GM21786 (cell line): ENCODE data around the gene HNRNPF.
"Not testable (repeated sequence)": the region's sequence is repeated elsewhere in the genome, so short reads cannot be mapped to it uniquely, and the experiment has no call there.

Experiments
- ATAC-seq: cut with Tn5 transposase; IDR thresholded peaks from one replicate; pipeline ENCODE4 v1.9.1; 2021; ENCODE audit not compliant: unreplicated experiment

HNRNPF gene

GRCh38 chr10:43396928-43397624 is 11.9 kb downstream of the HNRNPF start:
- ATAC-seq, result peak; percentile 85

DNA sequence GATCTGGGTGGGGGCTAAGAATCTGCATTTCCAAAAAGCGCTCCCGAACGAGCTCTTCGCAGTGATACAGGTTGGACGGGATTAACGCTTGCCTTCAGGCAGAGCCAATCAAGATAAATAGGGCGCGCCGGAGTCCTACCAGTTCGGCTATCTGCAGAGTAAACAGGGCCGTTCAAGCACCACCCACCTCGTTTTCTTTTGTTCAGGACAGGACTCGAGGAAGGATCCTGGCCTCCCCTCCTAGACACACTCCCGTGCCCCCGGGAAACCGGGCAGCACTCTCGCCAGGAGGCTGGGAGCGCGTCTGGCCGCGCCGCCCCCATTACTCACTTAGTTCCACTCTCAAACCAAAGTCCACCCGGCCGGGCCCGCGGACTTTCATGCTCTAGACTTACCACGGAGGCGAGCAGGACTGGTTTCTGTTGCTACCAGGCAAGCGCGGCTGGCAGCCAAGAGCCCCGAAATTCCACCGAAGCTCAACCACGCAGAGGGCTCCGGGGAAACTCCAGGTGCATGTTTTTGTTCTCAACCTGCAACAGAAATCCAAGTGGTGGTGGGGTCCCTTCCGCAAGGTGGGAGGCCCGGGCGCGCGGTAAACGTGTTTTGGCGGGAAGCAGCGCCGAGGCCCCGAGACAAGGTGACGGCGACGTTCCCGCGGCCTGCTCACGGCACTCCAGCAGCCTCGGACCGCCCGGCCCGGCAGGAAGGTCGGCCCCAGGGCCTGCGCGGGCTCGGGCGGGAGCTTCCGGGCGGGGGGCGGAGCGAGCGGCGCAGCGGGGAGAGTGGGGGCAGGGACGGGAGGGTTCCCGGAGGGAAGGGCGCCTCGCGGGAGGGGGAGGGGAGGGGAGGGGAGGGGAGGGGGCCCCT is 12.7 kb downstream of the HNRNPF start:
- ATAC-seq, result peak; percentile 44

DNA sequence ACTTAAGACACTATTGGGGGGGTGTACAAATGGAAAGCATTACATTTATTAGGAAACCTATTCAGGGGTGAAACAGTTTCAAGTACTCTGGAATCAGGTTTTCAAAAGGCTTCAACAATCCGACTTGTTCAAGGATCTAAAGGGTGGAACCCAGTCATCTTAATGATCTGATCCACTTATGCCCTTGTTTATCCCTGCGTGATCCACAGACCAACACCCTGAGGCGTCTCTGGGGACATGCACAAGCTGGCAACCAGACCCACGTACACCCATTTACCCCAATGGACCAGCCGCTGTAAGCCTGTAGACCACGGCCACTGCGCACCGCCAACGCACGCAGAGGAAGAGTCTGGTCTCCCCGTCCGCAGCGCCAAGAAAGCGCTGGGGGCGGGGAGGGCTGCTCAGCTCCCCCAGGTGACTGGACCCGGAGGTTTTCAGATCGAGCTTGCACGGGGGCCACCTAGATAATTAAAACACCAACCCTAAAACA is 13.4 kb downstream of the HNRNPF start:
- ATAC-seq, result no peak

- ATAC-seq, result no peak
These were observed 14.1 kb downstream of the HNRNPF start for GRCh38 chr10:43394868-43395267.

DNA sequence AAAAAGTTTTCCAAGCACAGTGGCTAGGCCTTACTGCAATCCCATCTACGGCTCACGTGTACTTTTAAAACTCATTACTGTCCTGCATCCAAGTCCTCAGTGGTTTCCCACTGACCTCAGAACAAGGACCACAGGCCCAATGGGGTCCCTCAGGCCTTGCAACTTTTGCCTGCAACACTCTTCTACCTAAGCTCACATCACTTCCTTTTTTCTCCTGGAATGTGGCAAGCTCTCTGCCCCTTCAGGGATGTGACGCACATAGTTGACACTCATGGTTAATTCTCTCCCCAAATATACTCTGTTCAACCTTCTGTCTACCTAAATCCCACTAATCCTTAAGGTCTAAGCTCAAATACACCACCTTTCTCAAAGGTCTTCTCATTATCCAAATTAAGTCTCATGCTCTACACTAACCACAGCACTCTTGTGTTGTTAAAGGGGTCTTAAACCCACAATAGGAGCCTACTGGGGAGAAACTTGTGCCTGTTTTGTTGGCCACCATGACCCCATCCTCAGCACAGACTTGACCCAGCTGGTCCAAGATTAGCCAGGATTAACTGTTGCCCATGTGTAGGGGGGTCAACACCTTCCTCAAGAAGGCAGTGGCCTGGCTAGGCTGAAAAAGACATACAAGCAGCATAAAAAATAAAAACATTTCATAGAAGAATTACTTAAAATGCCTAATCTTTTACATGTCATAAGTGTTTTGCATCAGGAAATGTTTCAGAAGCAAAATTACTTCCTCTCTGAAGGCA is 15.2 kb downstream of the HNRNPF start:
- no peak for ATAC-seq

- ATAC-seq, result not testable (repeated sequence)
These were observed 15.8 kb downstream of the HNRNPF start for GRCh38 chr10:43393186-43393585.

GRCh38 chr10:43392748-43393147 is 16.2 kb downstream of the HNRNPF start:
- no peak for ATAC-seq

GRCh38 chr10:43391496-43391895 is 17.5 kb downstream of the HNRNPF start:
- ATAC-seq, result no peak

GRCh38 chr10:43390759-43391158 is 18.2 kb downstream of the HNRNPF start:
- ATAC-seq, result no peak

DNA sequence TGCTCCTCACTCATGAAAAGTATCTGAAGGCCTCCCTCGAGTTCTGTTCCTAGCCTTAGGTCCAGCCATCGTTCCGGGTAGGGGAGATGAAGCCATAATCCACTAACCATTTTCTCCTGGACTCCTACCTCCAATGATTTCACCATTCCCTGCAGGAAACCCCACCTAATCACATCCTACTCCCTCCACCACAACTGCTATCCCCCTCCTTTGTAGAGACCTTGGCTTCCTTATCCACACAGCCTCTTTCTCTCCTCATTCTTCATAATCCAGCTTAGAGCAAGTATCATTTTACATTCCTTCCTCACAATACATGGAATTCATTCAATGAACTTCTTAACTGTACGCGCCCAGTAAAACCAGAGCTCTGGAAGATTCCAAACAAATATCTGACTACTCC is 18.7 kb downstream of the HNRNPF start:
- no peak for ATAC-seq

- ATAC-seq, result no peak
These were observed 19.1 kb downstream of the HNRNPF start for GRCh38 chr10:43389867-43390266.

DNA sequence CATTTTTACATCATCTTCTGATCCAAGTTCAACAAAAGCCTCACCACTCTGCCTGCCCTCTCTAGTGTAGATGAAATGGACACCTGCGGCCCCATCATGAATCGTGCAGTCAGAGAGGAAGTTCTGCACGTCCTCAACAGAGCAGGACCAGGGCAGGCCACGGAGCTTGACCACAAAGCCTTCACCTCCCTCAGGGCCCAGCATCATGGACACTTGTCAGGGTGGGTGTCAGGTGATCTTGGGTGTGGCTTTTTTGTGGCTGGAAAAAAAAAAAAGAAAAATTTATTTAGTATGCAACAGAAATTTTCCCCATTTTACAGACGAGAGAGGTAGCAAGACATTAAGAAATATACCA is 21.3 kb downstream of the HNRNPF start:
- no peak for ATAC-seq

GRCh38 chr10:43386981-43387677 is 21.9 kb downstream of the HNRNPF start:
- no peak for ATAC-seq

DNA sequence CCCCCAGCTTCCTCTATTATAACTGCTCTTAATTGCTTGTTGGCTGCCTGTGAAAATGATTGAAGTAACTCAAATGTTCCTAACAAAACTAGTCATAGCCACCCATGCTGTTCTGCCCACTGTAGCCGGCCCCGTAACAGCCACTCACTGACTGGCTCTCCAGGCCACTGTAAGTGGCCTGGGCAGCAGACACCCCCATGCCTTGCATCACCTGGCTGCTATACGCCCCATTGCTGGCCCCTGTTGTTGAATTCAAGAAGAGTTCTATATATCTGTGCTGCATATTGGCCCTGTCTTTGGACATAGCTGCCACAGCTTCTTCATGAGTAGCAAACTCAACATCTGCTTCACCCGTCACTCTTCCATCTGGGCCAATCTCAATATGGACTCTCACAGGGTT is 22.4 kb downstream of the HNRNPF start:
- no peak for ATAC-seq

DNA sequence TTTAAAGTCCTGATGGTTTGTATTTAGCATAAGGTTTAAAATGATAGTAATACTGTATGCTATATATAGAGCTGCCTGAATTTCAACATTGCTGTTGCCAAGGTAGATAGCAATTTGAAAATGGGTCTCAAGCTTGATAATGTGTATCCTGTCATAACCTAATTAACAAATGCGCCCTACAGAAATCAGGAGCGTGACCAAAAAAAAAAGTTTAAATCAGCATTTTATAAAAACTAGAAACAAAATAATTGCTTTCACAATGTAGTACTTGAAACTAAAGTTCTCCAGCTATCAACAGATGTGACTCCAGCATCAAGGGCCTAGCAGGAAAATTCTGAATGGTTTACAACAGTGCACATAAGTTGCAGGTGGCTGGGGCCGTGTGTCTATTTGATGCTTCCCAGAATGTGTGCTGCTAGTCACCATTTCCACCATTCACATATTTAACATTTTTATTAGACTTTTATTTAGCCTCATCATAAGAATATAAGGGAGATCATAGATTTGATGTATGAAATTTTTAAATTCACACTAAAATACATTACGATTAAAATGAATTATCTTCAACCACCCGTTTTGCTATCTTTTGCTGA is 23.5 kb downstream of the HNRNPF start:
- no peak for ATAC-seq

DNA sequence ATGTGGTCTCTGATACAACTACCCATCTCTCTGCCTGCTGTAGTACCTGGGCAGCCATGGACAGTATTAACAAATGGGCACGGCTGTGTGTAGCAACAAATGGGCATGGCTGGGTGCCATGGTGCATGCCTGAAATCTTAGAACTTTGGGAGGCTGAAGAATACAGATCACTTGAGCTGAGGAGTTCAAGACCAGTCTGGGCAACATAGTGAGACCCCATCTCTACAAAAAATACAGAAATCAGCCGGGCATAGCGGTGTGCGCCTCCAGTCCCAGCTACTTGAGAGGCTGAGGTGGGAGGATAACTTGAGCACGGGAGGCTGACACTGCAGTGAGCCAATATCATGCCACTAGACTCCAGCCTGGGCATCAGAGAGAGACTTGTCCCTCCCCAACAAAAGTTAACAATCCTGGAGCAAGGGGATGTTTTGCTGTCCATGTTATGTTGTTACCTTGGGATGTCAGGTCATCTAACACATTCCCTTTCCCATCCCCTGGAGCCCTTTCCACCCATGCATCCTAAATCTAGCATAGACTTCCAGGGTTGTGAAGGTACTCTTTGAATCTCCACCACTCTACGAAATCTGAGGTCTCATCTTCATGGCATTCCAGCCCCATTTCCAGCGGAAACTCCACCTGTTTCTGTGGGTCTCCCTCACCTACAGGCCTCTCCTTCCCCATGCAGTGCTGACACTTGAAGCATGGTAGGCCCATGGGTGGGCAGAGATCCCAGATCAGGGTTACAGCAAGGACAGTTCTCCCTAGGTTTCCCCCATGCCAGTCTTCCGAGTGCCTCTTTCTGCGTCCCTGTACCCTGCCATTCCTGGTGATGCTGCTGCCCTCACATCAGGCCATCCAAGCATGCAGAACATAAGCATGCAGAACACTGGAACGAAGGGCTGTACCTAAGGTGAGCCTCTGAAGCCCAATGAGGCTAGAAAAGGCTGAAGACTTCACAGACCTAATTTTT is 24.4 kb downstream of the HNRNPF start:
- no peak for ATAC-seq

DNA sequence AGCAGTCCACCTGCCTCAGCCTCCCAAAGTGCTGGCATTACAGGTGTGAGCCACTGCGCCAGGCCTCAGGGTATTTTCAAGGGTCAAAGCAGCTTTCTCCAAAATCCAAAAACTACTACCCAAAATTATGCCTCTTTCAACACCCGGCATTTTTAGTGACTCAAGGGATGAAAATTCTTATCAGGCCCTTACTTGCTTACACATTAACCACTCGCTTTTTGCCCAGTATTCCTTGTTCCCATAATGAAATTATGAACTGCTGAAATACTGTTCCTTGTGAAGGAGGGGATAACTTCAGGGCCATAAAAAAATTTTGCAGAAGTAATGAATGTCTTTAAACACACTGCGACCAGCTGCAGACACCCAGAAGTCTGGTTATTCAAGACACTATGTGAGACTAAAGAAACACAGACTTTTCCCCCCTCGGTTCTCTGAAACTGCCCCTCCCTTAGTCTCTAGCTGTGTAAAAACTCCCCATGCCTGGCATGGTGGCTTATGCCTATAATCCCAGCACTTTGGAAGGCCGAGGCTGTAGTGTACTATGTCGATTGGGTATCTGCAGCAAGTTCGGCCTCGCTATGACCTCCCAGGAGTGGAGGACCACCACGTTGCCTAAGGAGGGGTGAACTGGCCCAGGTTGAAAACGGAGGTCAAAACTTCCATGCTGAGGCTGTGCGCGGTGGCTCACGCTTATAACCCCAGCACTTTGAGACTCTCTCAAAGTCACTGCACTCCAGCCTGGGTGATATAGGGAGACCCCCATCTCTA is 25.6 kb downstream of the HNRNPF start:
- no peak for ATAC-seq

DNA sequence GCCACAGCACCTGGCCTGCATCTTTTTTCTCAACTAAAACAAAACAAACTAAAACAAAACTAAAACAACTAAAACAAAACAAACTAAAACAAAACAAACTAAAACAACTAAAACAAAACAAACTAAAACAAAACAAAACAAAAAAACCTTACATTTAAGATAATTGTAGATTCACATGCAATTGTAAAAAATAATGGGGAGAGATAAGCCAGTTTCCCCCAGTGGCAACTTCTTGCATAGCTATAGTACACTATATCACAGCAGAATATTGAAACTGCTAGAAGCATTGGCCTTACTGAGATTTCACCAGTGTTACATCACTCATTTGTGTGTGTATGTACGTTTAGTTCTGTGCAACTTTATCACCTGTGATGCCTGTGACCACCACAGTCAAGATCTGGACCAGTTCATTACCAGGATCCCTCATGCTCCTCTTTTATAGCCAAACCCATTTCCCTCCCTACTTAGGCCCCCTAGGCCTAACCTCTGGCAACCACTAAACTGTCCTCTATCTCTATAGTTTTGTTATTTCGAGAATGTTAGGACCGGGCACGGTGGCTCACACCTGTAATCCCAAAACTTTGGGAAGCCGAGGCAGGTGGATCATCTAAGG is 28.3 kb downstream of the HNRNPF start:
- ATAC-seq, result no peak
